HCT116 (cell line): Measurements from ENCODE around the gene CCDC88C.

ENCODE experiments used
- CEBPB ChIP-seq: IDR thresholded peaks from 2 replicates; pipeline ENCODE4 v1.6.1; 2012; ENCODE audit warnings: low read depth
- CTCF ChIP-seq, 3 experiments: fragments of 200-600 bp in 1 of 3; sonication (generic) in 1 of 3; IDR thresholded peaks in 2 of 3; conservative IDR thresholded peaks in 1 of 3; 2 replicates each; pipeline ENCODE4 v1.5.1; 2012 to 2017; ENCODE audit warnings: low read depth in 2 of 3, low read length in 2 of 3, antibody characterized with exemption in 1 of 3, borderline replicate concordance in 1 of 3, control low read depth in 1 of 3, mild to moderate bottlenecking in 1 of 3, mixed read lengths in 1 of 3, mixed run types in 1 of 3, moderate library complexity in 1 of 3; ENCODE audit not compliant: insufficient read depth in 1 of 3
- EZH2 ChIP-seq: fragments of 200-600 bp; sonication (generic); IDR thresholded peaks from 2 replicates; pipeline ENCODE4 v1.6.1; 2017; ENCODE audit warnings: antibody characterized with exemption, mixed run types
- JUND ChIP-seq: IDR thresholded peaks from 2 replicates; pipeline ENCODE4 v1.6.1; 2012
- POLR2A ChIP-seq: IDR thresholded peaks from 2 replicates; pipeline ENCODE4 v1.7.0; 2011; ENCODE audit warnings: borderline replicate concordance; ENCODE audit not compliant: insufficient read depth, insufficient read length; ENCODE audit errors: extremely low read depth
- POLR2AphosphoS5 ChIP-seq: IDR thresholded peaks from 2 replicates; pipeline ENCODE4 v1.6.1; 2011; ENCODE audit warnings: mild to moderate bottlenecking, low read depth, low read length, moderate library complexity
- SIN3A ChIP-seq: IDR thresholded peaks from 2 replicates; pipeline ENCODE4 v1.6.1; 2012; ENCODE audit warnings: low read depth
- TCF7L2 ChIP-seq: IDR thresholded peaks from 2 replicates; pipeline ENCODE4 v1.7.0; 2011; ENCODE audit warnings: borderline replicate concordance, inconsistent platforms; ENCODE audit not compliant: insufficient read depth, insufficient read length; ENCODE audit errors: extremely low read depth
- ZNF274 ChIP-seq: fragments of 200-500 bp; sonication (Bioruptor generic); IDR thresholded peaks from 2 replicates; pipeline ENCODE4 v1.6.1; 2014; ENCODE audit warnings: mild to moderate bottlenecking, low read depth, low read length, inconsistent platforms
- TF ChIP-seq, protein P1 (sequence below): IDR thresholded peaks from 2 replicates; pipeline ENCODE4 v1.6.1; 2012
- TF ChIP-seq, protein P2 (sequence below): IDR thresholded peaks from 2 replicates; pipeline ENCODE4 v1.6.1; 2012; ENCODE audit warnings: low read depth
- TF ChIP-seq, protein P3 (sequence below): IDR thresholded peaks from 2 replicates; pipeline ENCODE4 v1.6.1; 2011; ENCODE audit warnings: mild to moderate bottlenecking, low read length, moderate library complexity; ENCODE audit not compliant: insufficient replicate concordance; ENCODE audit errors: extremely low read depth

GRCh38 chr14:91228112-91229004, 189.3 kb downstream of the CCDC88C start:
- TF ChIP-seq CTCF (IDR thresholded peaks at IDR 0.05 in 2 of 3, conservative IDR thresholded peaks at IDR 0.05 in 1 of 3; ENCODE audit: borderline replicate concordance in 1 of 3, insufficient read depth in 1 of 3, low read depth in 2 of 3, low read length in 2 of 3) (no peak), POLR2AphosphoS5 (no peak), POLR2A (no peak), TCF7L2 (no peak), EZH2 (no peak), JUND (no peak), ZNF274 (no peak), SIN3A (no peak), CEBPB (no peak)
- TF ChIP-seq, protein P1, sequence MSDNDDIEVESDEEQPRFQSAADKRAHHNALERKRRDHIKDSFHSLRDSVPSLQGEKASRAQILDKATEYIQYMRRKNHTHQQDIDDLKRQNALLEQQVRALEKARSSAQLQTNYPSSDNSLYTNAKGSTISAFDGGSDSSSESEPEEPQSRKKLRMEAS: no peak
- TF ChIP-seq, protein P2, sequence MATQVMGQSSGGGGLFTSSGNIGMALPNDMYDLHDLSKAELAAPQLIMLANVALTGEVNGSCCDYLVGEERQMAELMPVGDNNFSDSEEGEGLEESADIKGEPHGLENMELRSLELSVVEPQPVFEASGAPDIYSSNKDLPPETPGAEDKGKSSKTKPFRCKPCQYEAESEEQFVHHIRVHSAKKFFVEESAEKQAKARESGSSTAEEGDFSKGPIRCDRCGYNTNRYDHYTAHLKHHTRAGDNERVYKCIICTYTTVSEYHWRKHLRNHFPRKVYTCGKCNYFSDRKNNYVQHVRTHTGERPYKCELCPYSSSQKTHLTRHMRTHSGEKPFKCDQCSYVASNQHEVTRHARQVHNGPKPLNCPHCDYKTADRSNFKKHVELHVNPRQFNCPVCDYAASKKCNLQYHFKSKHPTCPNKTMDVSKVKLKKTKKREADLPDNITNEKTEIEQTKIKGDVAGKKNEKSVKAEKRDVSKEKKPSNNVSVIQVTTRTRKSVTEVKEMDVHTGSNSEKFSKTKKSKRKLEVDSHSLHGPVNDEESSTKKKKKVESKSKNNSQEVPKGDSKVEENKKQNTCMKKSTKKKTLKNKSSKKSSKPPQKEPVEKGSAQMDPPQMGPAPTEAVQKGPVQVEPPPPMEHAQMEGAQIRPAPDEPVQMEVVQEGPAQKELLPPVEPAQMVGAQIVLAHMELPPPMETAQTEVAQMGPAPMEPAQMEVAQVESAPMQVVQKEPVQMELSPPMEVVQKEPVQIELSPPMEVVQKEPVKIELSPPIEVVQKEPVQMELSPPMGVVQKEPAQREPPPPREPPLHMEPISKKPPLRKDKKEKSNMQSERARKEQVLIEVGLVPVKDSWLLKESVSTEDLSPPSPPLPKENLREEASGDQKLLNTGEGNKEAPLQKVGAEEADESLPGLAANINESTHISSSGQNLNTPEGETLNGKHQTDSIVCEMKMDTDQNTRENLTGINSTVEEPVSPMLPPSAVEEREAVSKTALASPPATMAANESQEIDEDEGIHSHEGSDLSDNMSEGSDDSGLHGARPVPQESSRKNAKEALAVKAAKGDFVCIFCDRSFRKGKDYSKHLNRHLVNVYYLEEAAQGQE: no peak
- TF ChIP-seq, protein P3, sequence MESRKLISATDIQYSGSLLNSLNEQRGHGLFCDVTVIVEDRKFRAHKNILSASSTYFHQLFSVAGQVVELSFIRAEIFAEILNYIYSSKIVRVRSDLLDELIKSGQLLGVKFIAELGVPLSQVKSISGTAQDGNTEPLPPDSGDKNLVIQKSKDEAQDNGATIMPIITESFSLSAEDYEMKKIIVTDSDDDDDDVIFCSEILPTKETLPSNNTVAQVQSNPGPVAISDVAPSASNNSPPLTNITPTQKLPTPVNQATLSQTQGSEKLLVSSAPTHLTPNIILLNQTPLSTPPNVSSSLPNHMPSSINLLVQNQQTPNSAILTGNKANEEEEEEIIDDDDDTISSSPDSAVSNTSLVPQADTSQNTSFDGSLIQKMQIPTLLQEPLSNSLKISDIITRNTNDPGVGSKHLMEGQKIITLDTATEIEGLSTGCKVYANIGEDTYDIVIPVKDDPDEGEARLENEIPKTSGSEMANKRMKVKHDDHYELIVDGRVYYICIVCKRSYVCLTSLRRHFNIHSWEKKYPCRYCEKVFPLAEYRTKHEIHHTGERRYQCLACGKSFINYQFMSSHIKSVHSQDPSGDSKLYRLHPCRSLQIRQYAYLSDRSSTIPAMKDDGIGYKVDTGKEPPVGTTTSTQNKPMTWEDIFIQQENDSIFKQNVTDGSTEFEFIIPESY: no peak
